ENCODE measurements around the gene GRIK5.

The GRIK5 gene

DNA sequence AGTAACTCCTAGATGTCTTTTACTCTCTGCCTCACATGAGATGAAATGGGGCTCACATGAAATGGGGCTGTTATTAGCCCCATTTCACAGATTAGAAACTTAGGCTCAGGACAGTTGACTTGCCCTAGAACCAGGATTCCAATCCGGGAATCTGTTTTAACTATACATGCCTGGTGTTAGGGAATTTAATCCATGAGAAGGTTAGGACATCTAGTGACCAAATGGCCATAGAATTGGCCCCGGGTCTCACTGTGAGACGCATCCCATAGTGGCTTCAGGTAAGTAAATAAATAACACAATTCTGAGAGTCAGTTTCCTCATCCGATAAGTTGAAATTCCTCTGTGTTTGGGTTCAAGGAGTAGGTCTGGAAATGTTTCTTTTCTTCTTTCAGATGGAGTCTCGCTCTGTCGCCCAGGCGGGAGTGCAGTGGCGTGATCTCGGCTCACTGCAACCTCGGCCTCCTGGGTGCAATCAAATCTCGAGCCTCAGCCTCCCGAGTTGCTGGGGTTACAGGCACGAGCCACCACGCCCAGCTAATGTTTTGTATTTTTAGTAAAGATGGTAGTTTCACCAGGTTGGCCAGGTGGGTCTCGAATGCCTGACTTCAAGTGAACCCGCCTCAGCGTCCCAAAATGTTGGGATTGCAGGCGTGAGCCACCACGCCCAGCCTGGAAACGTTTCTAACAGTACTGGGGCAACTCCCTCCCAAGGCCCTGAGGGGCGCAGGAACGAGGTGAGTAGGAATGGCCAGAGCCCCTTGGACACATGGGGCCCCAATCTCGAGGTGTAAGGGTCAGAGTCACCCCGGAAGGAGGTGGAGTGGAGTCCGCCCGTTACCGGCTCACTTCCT lies 4.7 kb upstream of the GRIK5 start:
- Histone ChIP-seq H3K9ac (ENCODE audit: low read length) (peak overlapping the region; percentile 95), H3K9me3 (ENCODE audit: low read length) (no peaks in the 10 kb centered on the region), H3K27me3 (ENCODE audit: control insufficient read depth in 1 of 2, insufficient read depth in 2 of 2, low read length in 2 of 2) (peaks cover 0 to 2% of the 10 kb centered on the region in 2 donors), H3K27ac (ENCODE audit: low read depth, low read length) (peak overlapping the region; percentile 98), H3K4me3 (ENCODE audit: low read depth in 1 of 2, low read length in 2 of 2) (peak overlapping the region; percentile 72 to 75), H3K4me1 (ENCODE audit: insufficient read depth, low read length) (peaks cover 24% of the 10 kb centered on the region), H3K36me3 (ENCODE audit: insufficient read depth, low read length) (no peaks in the 10 kb centered on the region)

DNA sequence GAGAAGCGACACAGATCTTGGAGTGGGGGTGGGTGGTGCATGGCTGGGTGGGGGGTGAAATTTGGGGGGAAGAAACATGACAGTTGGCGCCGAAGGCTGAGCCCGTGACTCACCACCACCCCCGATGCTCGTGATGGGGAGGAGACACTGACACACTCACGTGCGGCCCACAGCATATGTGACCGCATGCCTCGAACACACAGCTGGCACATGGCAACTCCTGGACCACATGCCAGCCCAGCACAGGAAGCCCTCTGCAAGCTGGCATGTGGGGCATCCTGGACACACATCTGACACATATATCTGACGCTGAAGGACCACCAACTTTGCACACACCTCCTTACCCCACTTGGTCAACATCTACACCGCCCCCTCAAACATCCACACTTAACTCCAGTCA lies 1.2 kb upstream of the GRIK5 start:
- Histone ChIP-seq H3K27ac (ENCODE audit: low read depth, low read length) (no peak overlapping the region), H3K4me1 (ENCODE audit: insufficient read depth, low read length) (peaks cover 22% of the 10 kb centered on the region), H3K36me3 (ENCODE audit: insufficient read depth, low read length) (no peaks in the 10 kb centered on the region), H3K9me3 (ENCODE audit: low read length) (no peaks in the 10 kb centered on the region), H3K4me3 (ENCODE audit: low read depth in 1 of 2, low read length in 2 of 2) (no peak overlapping the region), H3K27me3 (ENCODE audit: control insufficient read depth in 1 of 2, insufficient read depth in 2 of 2, low read length in 2 of 2) (peaks cover 0 to 4% of the 10 kb centered on the region in 2 donors), H3K9ac (ENCODE audit: low read length) (no peak overlapping the region)

DNA sequence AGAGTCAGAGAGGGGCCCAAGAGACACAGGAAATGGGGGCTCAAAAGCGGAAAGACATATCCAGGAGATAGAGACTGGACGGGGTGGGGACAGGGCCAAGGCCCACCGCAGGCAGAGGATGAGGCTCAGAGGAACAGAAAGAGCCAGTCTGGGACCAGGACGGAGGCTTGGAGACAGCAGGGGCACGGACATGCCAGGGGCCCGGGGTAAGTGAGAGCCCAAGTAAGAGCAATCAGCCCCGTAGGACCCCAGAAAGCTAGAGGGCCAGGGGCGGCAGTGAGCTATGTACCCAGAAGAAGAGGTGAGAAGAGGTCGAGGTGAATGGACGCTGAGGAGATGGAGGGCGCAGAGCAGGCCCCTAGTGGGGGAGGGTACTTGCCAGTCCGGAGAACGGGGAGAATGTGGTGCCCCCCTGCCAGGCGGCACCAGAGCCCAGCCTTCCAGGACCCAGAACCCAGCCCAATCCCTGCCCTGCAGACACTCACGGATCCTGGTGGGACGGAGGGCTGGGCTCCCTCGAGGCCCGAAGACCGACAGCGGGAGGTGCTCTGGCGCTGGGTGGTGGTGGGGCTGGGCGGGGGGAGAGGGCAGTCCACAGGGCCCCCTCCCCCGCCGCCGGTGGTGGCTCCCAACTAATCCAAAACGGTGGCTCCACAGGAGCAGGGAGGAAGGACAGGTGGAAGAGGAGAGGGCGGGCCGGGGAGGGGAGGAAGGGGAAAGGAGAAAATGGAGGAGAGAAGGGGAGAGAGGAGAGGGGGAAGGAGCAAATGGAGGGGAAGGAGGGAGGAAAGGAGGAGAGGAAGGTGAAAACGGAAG lies 1.0 kb downstream of the GRIK5 start:
- H3K9ac ChIP-seq (ENCODE audit: low read length), result peak overlapping the region; percentile 49
- H3K4me3 ChIP-seq (ENCODE audit: low read depth in 1 of 2, low read length in 2 of 2), result peak overlapping the region; percentile 61 to 66
- peak overlapping the region; percentile 79 for H3K27ac ChIP-seq (ENCODE audit: low read depth, low read length)

DNA sequence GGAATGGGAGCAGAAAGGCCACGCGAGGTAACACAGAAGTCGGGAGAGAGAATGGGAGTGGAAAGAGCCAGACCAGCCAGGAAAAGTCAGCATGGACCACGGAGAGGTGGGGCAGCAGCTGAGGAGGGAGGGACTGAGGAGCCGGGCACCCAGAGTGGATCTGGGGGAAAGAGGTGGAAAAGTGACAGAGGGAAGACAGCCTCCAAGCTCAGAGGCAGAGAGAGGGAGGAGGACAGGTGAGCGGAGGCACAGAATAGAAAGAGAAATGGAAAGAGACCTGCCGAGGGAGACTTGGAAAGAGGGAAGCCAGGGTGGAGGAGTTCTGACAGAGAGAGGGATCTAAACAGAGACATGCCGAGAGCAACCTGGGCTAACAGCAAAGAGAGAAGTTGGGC lies 1.6 kb downstream of the GRIK5 start:
- Histone ChIP-seq H3K4me3 (ENCODE audit: low read depth in 1 of 2, low read length in 2 of 2) (peak overlapping the region; percentile 61 to 66), H3K36me3 (ENCODE audit: insufficient read depth, low read length) (peaks cover 8% of the 10 kb centered on the region), H3K9ac (ENCODE audit: low read length) (peak overlapping the region; percentile 49), H3K27me3 (ENCODE audit: control insufficient read depth in 1 of 2, insufficient read depth in 2 of 2, low read length in 2 of 2) (peaks cover 0 to 4% of the 10 kb centered on the region in 2 donors), H3K4me1 (ENCODE audit: insufficient read depth, low read length) (peaks cover 22% of the 10 kb centered on the region), H3K9me3 (ENCODE audit: low read length) (no peaks in the 10 kb centered on the region), H3K27ac (ENCODE audit: low read depth, low read length) (peak overlapping the region; percentile 79)

More for the DNA sequence above, 1.0 kb downstream of the GRIK5 start:
- Histone ChIP-seq H3K9me3 (ENCODE audit: low read length) (no peaks in the 10 kb centered on the region), H3K36me3 (ENCODE audit: insufficient read depth, low read length) (peaks cover 5% of the 10 kb centered on the region), H3K4me1 (ENCODE audit: insufficient read depth, low read length) (peaks cover 22% of the 10 kb centered on the region), H3K27me3 (ENCODE audit: control insufficient read depth in 1 of 2, insufficient read depth in 2 of 2, low read length in 2 of 2) (peaks cover 0 to 4% of the 10 kb centered on the region in 2 donors)

DNA sequence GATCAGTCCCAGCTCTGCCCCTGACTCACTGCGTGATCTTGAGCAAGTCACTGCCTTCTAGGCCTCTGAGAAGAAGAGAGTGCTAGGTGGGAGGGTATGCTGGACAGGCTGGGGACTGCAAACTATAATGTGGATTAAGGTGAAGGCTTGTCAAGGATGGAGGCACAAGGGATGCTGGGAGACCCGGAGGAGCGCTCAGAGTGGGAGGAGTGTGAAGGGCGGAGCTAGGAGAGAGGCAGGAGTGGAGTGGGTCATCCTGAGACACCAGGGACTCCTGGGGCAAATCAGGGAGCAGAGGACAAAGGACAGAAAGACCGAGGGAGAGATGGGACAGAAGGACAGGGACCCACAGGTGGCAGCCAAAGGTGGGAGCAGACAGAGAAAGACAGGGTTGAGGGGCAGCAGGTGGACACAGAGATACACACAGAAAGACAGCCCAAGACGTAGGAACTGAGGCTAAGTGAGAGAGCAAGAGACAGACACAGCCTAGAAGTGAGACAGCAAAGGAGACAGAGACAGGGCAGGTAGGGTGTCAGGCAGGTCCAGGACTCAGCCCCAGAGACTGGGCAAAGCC lies 2.6 kb downstream of the GRIK5 start:
- peaks cover 0 to 4% of the 10 kb centered on the region in 2 donors for H3K27me3 ChIP-seq (ENCODE audit: control insufficient read depth in 1 of 2, insufficient read depth in 2 of 2, low read length in 2 of 2)
- no peak overlapping the region for H3K9ac ChIP-seq (ENCODE audit: low read length)
- H3K27ac ChIP-seq (ENCODE audit: low read depth, low read length), result no peak overlapping the region
- H3K4me3 ChIP-seq (ENCODE audit: low read depth in 1 of 2, low read length in 2 of 2), result no peak overlapping the region
- H3K36me3 ChIP-seq (ENCODE audit: insufficient read depth, low read length), result peaks cover 13% of the 10 kb centered on the region
- H3K4me1 ChIP-seq (ENCODE audit: insufficient read depth, low read length), result peaks cover 22% of the 10 kb centered on the region
- no peaks in the 10 kb centered on the region for H3K9me3 ChIP-seq (ENCODE audit: low read length)

DNA sequence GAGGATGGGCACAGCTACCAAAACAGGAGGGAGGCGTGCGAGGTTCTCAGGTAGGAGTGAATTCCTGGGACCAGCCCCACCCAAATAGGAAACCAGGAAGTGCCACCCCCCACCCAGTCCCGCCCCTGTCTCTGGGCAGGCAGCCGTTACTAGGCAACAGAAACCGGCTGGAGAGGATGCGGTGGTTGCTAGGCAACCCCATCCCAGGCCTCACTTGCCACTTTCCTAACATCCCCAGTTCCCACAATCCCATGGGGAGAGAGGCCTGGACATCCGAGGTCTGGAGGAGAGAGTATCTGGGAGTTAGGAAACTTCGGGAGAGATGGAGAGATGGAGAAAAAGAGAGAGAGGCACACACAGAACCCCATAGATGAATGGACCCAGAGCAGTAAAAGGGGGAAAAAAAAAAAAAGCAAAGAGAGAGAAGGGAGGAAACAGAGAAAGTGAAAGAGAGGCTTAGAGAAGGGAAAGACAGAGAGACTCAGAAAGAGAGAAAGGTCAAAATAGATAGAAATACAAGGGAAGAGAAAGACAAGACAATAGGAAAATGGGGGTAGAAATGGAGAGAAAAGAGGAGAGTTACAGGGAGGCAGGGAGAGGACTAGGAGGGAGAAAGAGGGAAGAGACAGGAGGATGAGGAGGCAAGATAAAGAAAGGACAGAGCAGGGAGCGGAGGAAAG lies 3.8 kb downstream of the GRIK5 start:
- Histone ChIP-seq H3K4me3 (ENCODE audit: low read depth in 1 of 2, low read length in 2 of 2) (no peak overlapping the region), H3K4me1 (ENCODE audit: insufficient read depth, low read length) (peaks cover 22% of the 10 kb centered on the region), H3K27me3 (ENCODE audit: control insufficient read depth in 1 of 2, insufficient read depth in 2 of 2, low read length in 2 of 2) (peaks cover 0 to 4% of the 10 kb centered on the region in 2 donors), H3K27ac (ENCODE audit: low read depth, low read length) (no peak overlapping the region), H3K9me3 (ENCODE audit: low read length) (no peaks in the 10 kb centered on the region), H3K9ac (ENCODE audit: low read length) (no peak overlapping the region), H3K36me3 (ENCODE audit: insufficient read depth, low read length) (peaks cover 20% of the 10 kb centered on the region)

DNA sequence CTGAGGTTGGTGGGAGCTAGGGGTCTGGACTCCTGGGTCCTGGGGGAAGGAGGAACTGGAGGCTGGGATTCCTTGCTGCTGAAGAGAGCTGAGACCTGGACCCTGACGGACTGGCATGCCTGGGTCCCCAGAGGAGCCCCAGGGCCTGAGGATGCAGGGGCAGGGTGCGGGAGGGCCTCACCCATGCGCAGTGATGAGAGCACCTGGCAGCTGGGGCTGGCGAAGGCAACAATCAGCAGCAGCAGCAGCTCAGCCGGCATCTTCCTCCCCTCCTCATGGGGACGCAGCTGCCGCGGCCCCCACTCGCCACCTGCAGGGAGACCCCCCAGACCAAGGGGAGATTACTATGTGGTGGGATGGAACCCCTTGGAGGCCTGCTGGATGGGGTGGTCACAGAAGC lies 4.5 kb downstream of the GRIK5 start:
- H3K27me3 ChIP-seq (ENCODE audit: control insufficient read depth in 1 of 2, insufficient read depth in 2 of 2, low read length in 2 of 2), result peaks cover 0 to 4% of the 10 kb centered on the region in 2 donors
- no peak overlapping the region for H3K9ac ChIP-seq (ENCODE audit: low read length)
- peaks cover 20% of the 10 kb centered on the region for H3K36me3 ChIP-seq (ENCODE audit: insufficient read depth, low read length)
- H3K9me3 ChIP-seq (ENCODE audit: low read length), result no peaks in the 10 kb centered on the region
- peaks cover 16% of the 10 kb centered on the region for H3K4me1 ChIP-seq (ENCODE audit: insufficient read depth, low read length)
- no peak overlapping the region for H3K4me3 ChIP-seq (ENCODE audit: low read depth in 1 of 2, low read length in 2 of 2)
- no peak overlapping the region for H3K27ac ChIP-seq (ENCODE audit: low read depth, low read length)

DNA sequence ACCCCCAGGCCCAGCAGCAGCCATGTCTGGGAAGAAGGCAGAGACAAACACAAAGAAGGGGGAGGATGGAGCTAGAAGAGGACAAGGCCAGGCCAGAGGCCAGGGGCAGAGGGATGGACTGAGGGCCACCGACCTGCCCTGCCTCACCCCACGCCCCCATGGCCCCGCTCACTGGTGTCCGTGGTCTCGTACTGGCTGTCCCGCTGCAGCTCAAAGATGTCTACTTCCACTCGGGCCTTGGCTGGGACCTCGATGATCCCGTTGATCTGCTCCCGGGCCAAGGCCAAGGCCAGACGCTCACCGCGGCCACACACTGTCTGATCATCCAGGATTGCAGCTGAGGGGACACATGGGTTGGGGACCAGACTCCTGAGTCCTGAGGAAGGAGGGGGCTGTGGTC lies 5.0 kb downstream of the GRIK5 start:
- no peak overlapping the region for H3K27ac ChIP-seq (ENCODE audit: low read depth, low read length)
- H3K9ac ChIP-seq (ENCODE audit: low read length), result no peak overlapping the region
- H3K9me3 ChIP-seq (ENCODE audit: low read length), result no peaks in the 10 kb centered on the region
- H3K4me3 ChIP-seq (ENCODE audit: low read depth in 1 of 2, low read length in 2 of 2), result no peak overlapping the region
- H3K36me3 ChIP-seq (ENCODE audit: insufficient read depth, low read length), result peaks cover 20% of the 10 kb centered on the region
- peaks cover 0 to 4% of the 10 kb centered on the region in 2 donors for H3K27me3 ChIP-seq (ENCODE audit: control insufficient read depth in 1 of 2, insufficient read depth in 2 of 2, low read length in 2 of 2)
- H3K4me1 ChIP-seq (ENCODE audit: insufficient read depth, low read length), result peaks cover 12% of the 10 kb centered on the region

DNA sequence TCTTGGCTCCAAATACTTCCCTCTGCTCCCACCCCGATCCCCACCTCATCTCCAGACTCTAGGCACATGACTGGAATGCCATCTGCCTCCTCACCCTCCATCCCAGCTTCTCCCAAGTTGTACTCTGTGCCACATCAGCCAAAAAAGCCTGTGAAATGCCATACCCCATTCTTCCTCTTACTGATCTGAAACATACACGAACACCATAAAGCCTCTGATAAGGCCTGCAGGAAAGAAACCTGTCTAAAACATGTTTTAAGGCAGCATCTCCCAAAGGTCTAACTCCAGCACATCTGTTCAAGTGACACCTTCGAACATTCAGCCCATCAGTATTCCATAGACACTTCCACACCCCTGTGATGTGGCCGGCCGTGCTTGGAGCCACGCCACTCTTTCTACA lies 5.6 kb downstream of the GRIK5 start:
- H3K27me3 ChIP-seq (ENCODE audit: control insufficient read depth in 1 of 2, insufficient read depth in 2 of 2, low read length in 2 of 2), result no peaks in the 10 kb centered on the region
- no peak overlapping the region for H3K4me3 ChIP-seq (ENCODE audit: low read depth in 1 of 2, low read length in 2 of 2)
- no peaks in the 10 kb centered on the region for H3K9me3 ChIP-seq (ENCODE audit: low read length)
- no peak overlapping the region for H3K27ac ChIP-seq (ENCODE audit: low read depth, low read length)
- H3K36me3 ChIP-seq (ENCODE audit: insufficient read depth, low read length), result peaks cover 26% of the 10 kb centered on the region
- peaks cover 12% of the 10 kb centered on the region for H3K4me1 ChIP-seq (ENCODE audit: insufficient read depth, low read length)
- no peak overlapping the region for H3K9ac ChIP-seq (ENCODE audit: low read length)

DNA sequence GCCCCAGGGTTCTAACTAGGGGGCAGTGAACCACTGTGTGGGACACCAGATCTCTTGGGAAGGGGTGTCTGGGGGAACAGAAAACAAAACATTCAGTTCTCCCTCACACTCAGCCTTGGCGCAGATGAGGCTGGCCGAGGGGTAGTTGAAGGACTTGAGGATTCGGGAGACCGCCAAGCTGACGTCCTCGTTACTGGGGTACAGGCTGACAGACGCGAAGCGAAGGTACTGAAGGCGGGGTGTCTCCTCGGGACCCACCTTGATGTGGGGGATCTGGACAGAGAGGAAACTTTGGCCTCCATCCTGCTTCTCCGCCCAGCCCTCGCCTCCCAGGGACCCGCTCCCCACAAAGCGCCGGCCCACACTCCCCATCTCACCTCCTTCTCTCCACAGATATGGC lies 7.6 kb downstream of the GRIK5 start:
- H3K9ac ChIP-seq (ENCODE audit: low read length), result no peak overlapping the region
- peaks cover 29% of the 10 kb centered on the region for H3K36me3 ChIP-seq (ENCODE audit: insufficient read depth, low read length)
- H3K9me3 ChIP-seq (ENCODE audit: low read length), result no peaks in the 10 kb centered on the region
- H3K27ac ChIP-seq (ENCODE audit: low read depth, low read length), result no peak overlapping the region
- H3K27me3 ChIP-seq (ENCODE audit: control insufficient read depth in 1 of 2, insufficient read depth in 2 of 2, low read length in 2 of 2), result no peaks in the 10 kb centered on the region
- peaks cover under 1% of the 10 kb centered on the region for H3K4me1 ChIP-seq (ENCODE audit: insufficient read depth, low read length)
- no peak overlapping the region for H3K4me3 ChIP-seq (ENCODE audit: low read depth in 1 of 2, low read length in 2 of 2)

DNA sequence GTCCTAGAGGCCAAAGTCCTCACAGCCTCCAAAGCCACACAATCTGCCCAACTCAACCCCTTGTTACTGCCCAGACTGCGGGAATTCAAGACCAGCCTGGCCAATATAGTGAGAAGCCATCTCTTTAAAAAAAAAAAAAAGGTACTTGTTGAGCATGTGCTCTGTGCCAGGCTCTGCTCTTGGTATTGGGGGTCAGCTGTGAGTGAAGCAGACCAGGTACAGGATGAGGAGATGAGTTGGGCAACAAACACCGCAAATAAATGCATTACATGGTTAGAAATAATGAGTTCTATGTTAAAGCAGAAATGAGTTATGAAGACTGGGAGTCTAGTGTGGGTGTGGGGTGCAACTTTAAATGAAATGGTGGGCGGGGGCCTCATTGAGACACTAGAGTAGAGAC lies 9.9 kb downstream of the GRIK5 start:
- H3K27me3 ChIP-seq (ENCODE audit: control insufficient read depth in 1 of 2, insufficient read depth in 2 of 2, low read length in 2 of 2), result no peaks in the 10 kb centered on the region
- H3K9ac ChIP-seq (ENCODE audit: low read length), result no peak overlapping the region
- H3K4me1 ChIP-seq (ENCODE audit: insufficient read depth, low read length), result no peaks in the 10 kb centered on the region
- H3K9me3 ChIP-seq (ENCODE audit: low read length), result no peaks in the 10 kb centered on the region
- H3K36me3 ChIP-seq (ENCODE audit: insufficient read depth, low read length), result peaks cover 36% of the 10 kb centered on the region
- H3K4me3 ChIP-seq (ENCODE audit: low read depth in 1 of 2, low read length in 2 of 2), result no peak overlapping the region
- no peak overlapping the region for H3K27ac ChIP-seq (ENCODE audit: low read depth, low read length)
